GM18861 (cell line): ENCODE data around the gene MYO9A.
"Not testable (repeated sequence)": the region's sequence is repeated elsewhere in the genome, so short reads cannot be mapped to it uniquely, and the experiment has no call there.

Experiments
- ATAC-seq: cut with Tn5 transposase; IDR thresholded peaks from one replicate; pipeline ENCODE4 v1.9.1; 2021; ENCODE audit not compliant: unreplicated experiment

MYO9A gene

GRCh38 chr15:71883447-71883846, 234.5 kb downstream of the MYO9A start:
- no peak for ATAC-seq

GRCh38 chr15:71880276-71880675, 237.7 kb downstream of the MYO9A start:
- no peak for ATAC-seq

GRCh38 chr15:71874245-71874644, 243.7 kb downstream of the MYO9A start:
- ATAC-seq = no peak

GRCh38 chr15:71858232-71858631, 259.7 kb downstream of the MYO9A start:
- not testable (repeated sequence) for ATAC-seq

GRCh38 chr15:71853543-71853942, 264.4 kb downstream of the MYO9A start:
- ATAC-seq = no peak

- no peak for ATAC-seq
These were observed 273.0 kb downstream of the MYO9A start for GRCh38 chr15:71844916-71845315.

- ATAC-seq = no peak
These were observed 276.4 kb downstream of the MYO9A start for GRCh38 chr15:71841563-71841962.

GRCh38 chr15:71830981-71831380, 287.0 kb downstream of the MYO9A start:
- no peak for ATAC-seq

GRCh38 chr15:71826196-71826595, 291.8 kb downstream of the MYO9A start:
- ATAC-seq = no peak

GRCh38 chr15:71825021-71825730, 292.8 kb downstream of the MYO9A start:
- ATAC-seq = no peak

- ATAC-seq = no peak
These were observed 294.1 kb downstream of the MYO9A start for GRCh38 chr15:71823801-71824200.

GRCh38 chr15:71822890-71823630, 294.9 kb downstream of the MYO9A start:
- no peak for ATAC-seq

- ATAC-seq = no peak
These were observed 296.3 kb downstream of the MYO9A start for GRCh38 chr15:71821547-71822129.

- no peak for ATAC-seq
These were observed 297.8 kb downstream of the MYO9A start for GRCh38 chr15:71820127-71820526.

GRCh38 chr15:71817351-71817750, 300.6 kb downstream of the MYO9A start:
- no peak for ATAC-seq

GRCh38 chr15:71815301-71815700, 302.6 kb downstream of the MYO9A start:
- no peak for ATAC-seq

- no peak for ATAC-seq
These were observed 304.1 kb downstream of the MYO9A start for GRCh38 chr15:71813723-71814470.

GRCh38 chr15:71812966-71813722, 304.8 kb downstream of the MYO9A start:
- ATAC-seq = no peak

GRCh38 chr15:71811752-71812735, 305.9 kb downstream of the MYO9A start:
- ATAC-seq = no peak
